NCI-H146 (cell line): ENCODE data around the gene STK11.

Experiments
- DNase-seq: peaks from one replicate; lab custom pipeline; 2025; lab: John Stamatoyannopoulos, UW

STK11 gene, protein sequence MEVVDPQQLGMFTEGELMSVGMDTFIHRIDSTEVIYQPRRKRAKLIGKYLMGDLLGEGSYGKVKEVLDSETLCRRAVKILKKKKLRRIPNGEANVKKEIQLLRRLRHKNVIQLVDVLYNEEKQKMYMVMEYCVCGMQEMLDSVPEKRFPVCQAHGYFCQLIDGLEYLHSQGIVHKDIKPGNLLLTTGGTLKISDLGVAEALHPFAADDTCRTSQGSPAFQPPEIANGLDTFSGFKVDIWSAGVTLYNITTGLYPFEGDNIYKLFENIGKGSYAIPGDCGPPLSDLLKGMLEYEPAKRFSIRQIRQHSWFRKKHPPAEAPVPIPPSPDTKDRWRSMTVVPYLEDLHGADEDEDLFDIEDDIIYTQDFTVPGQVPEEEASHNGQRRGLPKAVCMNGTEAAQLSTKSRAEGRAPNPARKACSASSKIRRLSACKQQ

GRCh38 chr19:1205114-1206099 lies at the start of gene STK11:
TSS of gene STK11 (plus strand) at chr19:1205778. CDS start at chr19:1206914, 1,136 bp downstream.
- peak; percentile 95 for DNase-seq

DNA sequence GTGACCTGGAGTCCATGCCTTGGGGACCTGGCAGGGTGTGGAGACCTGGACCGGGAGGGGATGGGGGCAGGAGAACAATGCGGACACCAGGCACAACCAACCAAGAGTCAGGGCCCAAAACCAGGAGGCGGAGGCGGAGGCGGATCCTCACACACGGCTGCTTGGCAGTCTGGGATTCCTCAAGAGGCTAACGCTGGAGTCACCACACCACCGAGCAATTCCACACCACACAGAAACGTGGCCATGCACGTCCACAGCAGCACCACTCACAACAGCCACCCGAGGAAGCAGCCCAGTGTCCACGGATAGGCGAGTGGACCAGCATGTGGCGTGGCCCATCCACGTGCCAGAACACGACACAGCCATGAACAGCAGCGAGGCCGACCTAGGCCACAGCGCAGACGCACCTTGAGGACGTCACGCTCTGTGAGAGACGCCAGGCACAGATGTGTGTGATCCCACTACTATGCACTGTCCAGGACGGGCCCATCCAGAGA lies 49.2 kb upstream of the STK11 start:
- DNase-seq = no peak

- DNase-seq = no peak
Measured at GRCh38 chr19:1156830-1157615, 48.6 kb upstream of the STK11 start.

DNA sequence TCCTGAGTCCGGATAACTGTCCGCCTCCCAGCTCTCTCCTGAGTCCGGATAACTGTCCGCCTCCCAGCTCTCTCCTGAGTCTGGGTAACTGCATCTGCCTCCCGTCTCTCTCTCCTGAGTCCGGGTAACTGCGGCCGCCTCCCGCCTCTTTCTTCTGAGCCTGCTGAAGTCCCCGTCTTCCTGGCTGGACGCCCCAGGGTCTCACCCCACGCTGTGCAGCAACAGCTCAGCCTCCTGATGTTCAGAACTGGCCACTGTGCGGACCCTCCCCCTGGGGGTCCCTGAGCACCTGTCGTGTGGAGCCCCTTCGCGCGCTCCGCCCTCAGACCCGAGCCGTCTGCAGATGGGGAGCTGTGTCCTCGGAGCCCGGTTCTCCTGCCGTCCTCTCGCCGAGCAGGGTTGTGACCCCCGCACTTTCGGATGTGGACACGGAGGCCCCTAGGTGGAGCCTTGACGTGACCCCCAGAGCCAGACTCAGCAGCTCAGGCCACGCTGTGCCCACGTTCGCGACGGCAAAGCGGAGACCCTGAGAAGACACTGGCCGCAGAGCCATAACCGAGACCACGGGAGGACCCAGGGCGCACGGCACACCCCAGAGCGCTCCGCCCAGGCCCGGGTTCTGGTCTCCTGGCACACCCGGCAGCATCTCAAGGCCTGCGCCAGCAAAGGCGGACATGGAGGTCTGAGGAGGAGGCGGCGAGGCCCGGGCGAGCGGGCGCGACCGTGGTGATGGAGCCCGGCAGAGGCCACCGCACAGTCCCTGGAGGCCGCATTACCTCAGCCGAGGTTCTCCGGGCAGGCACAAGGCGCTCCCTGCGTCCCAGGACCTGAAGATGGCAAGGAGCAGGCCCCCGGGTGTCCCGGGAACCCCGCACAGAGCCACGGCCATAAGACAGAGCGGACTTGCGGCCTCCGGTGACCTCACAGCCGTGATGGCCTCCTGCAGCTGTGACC lies 47.4 kb upstream of the STK11 start:
- no peak for DNase-seq

DNA sequence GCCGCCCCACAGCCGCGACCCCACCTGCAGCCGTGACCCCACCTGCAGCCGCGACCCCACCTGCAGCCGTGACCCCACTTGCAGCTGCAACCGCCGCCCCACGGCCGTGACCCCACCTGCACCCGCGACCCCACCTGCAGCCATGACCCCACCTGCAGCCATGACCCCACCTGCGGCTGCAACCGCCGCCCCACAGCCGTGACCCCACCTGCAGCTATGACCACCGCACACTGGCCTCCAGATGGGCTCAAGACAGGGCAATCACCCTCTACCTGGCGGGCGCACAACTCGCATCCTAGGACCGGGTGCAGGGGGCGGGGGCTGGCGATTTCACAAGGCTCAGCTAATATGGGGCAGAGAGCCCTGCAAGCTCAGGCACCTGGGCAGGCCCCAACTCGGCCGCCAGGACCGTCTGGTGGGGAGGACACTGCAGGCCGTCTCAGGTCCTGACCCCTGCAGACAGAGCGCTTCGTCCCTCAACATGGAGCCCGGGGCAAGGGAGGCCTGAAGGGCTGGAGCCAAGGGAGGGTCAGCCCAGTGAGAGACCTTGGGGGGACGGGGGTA lies 46.6 kb upstream of the STK11 start:
- DNase-seq = no peak

- DNase-seq = no peak
Measured at GRCh38 chr19:1159864-1160595, 45.5 kb upstream of the STK11 start.

DNA sequence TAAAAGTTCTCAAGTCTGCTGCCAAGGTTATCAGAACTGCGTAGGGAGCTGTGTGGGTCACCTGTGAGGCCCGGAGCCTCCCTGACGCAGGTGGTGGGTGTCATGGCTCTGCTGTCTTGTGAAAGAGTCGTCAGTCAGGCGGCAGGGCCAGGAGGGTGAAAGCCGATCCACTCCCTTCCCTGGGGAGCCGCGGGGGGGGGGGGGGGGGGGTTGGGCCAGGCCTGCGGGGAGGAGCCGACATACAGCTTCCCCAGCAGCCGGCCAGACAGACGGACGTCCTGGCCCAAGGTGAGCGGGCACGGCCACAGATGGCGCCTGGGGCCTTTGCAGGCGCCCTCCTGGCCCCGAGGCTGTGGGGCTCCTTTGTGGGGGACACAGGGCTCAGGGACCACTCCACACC lies 43.9 kb upstream of the STK11 start:
- peak; percentile 71 for DNase-seq

GRCh38 chr19:1162404-1163282 lies 42.9 kb upstream of the STK11 start:
- DNase-seq = no peak

DNA sequence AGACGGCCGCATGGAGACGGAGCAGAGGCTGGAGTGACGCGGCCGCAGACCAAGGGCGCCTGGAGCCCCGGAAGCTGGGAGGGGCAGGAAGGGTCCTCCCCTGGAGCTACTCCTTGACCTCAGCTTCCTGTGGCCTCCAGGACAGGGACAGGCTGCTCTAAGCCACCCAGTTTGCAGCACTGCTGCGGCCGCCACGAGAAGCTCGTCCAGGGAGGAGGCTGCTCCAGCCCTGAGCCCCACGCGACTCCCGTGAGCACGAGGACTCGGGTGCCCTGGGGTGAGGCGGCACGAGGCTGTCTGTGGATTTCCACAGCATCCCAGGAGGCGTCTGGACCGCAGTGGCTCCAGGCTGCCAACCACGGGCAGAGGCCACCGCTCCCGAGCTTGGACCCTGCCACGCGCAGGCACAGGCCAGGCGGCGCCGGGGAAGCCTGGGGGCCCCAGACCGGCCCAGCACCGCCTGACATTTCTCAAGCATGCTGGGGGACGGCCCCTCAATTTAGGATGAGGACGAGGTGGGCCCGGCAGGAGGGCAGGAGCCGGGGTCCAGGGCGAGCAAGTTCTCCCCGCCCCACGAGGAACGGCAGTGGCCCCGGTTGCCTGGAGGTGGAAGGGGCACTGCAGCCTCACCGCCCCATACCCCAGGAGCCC lies 42.2 kb upstream of the STK11 start:
- no peak for DNase-seq

DNA sequence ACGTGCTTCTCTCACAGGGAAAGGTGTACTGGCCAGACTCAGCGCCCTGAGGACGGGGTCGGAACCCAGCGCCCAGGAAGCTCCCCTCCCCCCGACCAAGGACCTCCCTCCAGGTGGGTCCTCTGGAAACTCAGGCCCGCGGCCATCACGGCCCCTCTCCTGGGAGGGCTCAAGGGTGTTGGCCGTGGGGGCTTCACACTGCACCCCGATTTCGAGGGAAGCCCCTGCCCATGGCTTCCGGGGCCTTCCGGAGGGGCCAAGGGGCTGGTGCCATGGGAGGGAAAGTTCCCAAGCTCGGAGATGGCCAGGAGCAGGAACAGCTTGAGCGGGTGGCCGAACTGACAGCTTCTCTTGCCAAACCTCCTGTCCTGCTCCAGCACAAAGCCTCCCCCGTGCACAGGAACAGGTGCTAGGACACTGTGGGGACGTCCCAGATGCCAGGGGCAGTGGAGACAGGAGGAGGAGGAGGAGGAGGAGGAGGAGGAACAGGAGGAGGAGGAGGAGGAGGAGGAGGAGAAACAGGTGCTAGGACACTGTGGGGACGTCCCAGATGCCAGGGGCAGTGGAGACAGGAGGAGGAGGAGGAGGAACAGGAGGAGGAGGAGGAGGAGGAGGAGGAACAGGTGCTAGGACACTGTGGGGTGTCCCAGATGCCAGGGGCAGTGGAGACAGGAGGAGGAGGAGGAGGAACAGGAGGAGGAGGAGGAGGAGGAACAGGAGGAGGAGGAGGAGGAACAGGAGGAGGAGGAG lies 41.5 kb upstream of the STK11 start:
- no peak for DNase-seq

DNA sequence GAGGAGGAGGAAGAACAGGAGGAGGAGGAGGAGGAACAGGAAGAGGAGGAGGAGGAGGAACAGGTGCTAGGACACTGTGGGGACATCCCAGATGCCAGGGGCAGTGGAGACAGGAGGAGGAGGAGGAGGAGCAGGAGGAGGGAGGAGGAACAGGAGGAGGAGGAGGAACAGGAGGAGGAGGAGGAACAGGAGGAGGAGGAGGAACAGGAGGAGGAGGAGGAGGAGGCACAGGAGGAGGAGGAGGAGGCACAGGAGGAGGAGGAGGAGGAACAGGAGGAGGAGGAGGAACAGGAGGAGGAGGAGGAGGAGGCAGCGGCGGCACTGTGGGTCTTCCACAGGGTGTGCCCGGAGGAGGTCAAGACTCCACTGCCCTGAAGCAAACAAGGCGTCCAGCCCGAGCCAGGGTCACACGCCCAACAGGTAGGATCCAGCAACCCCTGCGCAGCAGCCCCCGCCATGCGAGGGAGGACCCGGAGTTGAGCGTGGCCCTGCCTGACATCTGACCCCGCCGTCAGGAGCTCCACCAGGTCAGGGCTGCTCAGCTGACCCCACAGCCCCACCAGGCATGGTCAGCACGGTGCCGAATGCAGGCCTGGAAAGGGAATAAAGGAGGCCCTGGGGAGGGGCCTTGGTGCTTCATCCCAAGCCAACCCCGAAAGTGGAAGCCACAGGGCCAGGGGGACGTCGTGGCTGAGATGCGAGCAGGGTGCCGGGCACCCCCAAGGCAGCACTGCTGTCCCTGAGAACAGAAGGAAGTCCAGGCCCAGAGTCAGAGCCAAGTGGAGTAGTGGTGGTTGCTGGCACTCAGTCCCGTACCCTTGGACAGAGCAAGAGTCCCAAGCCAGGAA lies 40.7 kb upstream of the STK11 start:
- no peak for DNase-seq

GRCh38 chr19:1166872-1167573 lies 38.6 kb upstream of the STK11 start:
- DNase-seq = no peak

GRCh38 chr19:1167687-1168571 lies 37.6 kb upstream of the STK11 start:
- DNase-seq = no peak

DNA sequence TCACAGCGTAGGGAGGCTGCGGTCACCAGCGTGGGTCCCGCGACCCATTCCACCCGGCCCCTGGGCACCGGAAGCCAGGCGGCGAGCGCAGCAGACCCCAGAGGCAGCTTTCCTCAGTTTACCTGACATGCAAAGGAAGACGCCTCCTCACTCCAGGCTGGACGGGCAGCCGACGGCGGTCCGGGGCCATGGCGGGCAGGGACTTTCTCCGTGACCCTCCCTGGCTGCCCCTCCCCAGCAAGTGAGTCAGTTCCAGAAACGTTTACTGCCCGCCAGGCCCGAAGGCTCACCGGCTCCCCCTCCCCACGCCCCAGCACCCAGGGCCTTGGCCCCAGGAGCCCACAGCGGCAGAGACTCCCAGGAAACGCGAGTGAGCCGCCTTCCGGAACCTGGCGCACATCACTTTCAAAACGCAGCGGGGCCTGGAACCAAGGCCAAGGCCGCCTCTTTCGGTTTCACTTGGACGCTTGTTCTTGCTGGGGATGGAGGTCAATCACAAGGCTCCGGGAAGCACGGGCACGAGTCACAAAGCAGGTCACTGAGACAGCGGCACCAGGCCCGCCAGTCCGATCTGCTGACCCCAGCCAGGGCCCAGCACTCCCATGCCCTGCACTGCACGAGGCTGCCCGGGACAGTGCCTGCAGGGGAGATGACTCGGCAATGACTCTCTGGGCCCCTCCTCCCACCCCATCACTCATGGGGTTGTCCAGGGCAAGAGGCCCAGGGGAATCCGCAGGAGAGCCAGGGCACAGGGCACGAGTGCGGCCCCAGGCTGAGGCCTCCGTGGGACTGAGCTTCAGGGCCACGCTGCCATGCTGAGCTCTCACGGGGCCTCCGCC lies 36.8 kb upstream of the STK11 start:
- DNase-seq = no peak
